Dendritic cell treated with granulocyte-macrophage colony-stimulating factor and Interleukin-4, amounts not matched to agents 40 ng/mL and 50 ng/mL, for 4 days (primary cell): Measurements from ENCODE around the gene POLR3H.

Experiments used
- H3K27ac Mint-ChIP-seq: one replicate; pipeline ENCODE4 v1.8.0; 2022; ENCODE audit warnings: mild to moderate bottlenecking, mixed read lengths
- H3K27me3 Mint-ChIP-seq: one replicate; pipeline ENCODE4 v1.8.0; 2022; ENCODE audit warnings: mild to moderate bottlenecking, mixed read lengths
- H3K36me3 Mint-ChIP-seq: one replicate; pipeline ENCODE4 v1.8.0; 2022; ENCODE audit warnings: low read depth, mixed read lengths
- H3K4me1 Mint-ChIP-seq: one replicate; pipeline ENCODE4 v1.8.0; 2022; ENCODE audit warnings: low read depth, mixed read lengths
- H3K4me3 Mint-ChIP-seq: one replicate; pipeline ENCODE4 v1.8.0; 2022; ENCODE audit warnings: mild to moderate bottlenecking, moderate library complexity, mixed read lengths
- H3K9me3 Mint-ChIP-seq: one replicate; pipeline ENCODE4 v1.8.0; 2022; ENCODE audit warnings: mixed read lengths
- intact Hi-C: fragments of 100-400 bp; cut with micrococcal nuclease; formaldehyde crosslinking; loops from one replicate; pipeline ENCODE4 v1.15.0; 2022

POLR3H gene

DNA sequence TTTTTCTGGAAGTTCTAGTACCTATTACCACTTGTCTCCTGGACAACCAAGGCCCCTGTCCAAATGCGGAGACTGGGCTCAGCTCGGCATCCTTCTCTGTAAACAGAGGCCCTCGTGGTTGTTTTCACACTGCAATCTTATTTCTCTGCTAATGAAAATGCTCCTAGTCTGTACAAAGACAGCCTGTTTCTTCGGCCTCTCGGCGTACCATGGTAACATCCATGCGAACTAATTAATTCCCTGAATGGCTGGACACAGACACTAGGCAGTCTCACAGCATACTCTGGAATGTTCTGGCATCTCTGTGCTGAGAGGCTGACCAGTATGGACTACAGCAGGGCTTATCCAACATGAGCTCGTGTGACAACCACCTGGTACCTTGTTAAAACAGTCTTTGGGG, 5.7 kb downstream of the POLR3H start:
- H3K4me1 Mint-ChIP-seq: peaks cover 30% of the 10 kb centered on the region
- intact Hi-C loops: no loop called here
- H3K9me3 Mint-ChIP-seq: no peaks in the 10 kb centered on the region
- peaks cover 78% of the 10 kb centered on the region for H3K36me3 Mint-ChIP-seq
- no peaks in the 10 kb centered on the region for H3K27me3 Mint-ChIP-seq
- H3K27ac Mint-ChIP-seq: no peak overlapping the region
- H3K4me3 Mint-ChIP-seq: no peak overlapping the region

- H3K36me3 Mint-ChIP-seq: peaks cover 84% of the 10 kb centered on the region
- no peak overlapping the region for H3K4me3 Mint-ChIP-seq
- H3K4me1 Mint-ChIP-seq: peaks cover 16% of the 10 kb centered on the region
- no peaks in the 10 kb centered on the region for H3K27me3 Mint-ChIP-seq
- intact Hi-C loops: no loop called here
- H3K27ac Mint-ChIP-seq: peak overlapping the region; percentile 53
- no peaks in the 10 kb centered on the region for H3K9me3 Mint-ChIP-seq
These were observed 7.1 kb downstream of the POLR3H start for GRCh38 chr22:41537203-41537602.

GRCh38 chr22:41535244-41535643, 9.0 kb downstream of the POLR3H start:
- no peaks in the 10 kb centered on the region for H3K9me3 Mint-ChIP-seq
- peaks cover 5% of the 10 kb centered on the region for H3K4me1 Mint-ChIP-seq
- no peak overlapping the region for H3K4me3 Mint-ChIP-seq
- peaks cover 89% of the 10 kb centered on the region for H3K36me3 Mint-ChIP-seq
- H3K27ac Mint-ChIP-seq: peak overlapping the region; percentile 7
- intact Hi-C loops: no loop called here
- H3K27me3 Mint-ChIP-seq: no peaks in the 10 kb centered on the region

DNA sequence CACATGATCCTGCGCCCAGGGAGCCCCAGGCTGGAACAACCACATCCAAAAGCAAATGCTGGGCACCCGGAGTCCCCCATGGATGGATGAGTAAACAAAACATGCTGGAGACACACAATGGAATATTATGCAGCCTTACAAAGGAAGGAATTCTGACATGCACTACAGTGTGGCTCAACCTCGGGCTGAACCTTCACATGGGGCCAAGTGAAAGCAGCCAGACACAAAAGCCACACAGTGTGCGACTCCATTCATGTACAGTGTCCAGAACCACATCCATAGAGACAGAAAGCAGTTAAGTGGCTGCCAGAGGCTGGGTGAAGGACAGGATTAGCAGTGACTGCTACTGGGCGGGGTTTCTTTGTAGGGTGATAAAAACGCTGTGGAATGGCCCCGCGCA, 10.1 kb downstream of the POLR3H start:
- Mint-ChIP-seq H3K9me3 (no peaks in the 10 kb centered on the region), H3K27ac (no peak overlapping the region), H3K36me3 (peaks cover 89% of the 10 kb centered on the region), H3K4me1 (peaks cover 5% of the 10 kb centered on the region), H3K4me3 (no peak overlapping the region), H3K27me3 (no peaks in the 10 kb centered on the region)
- intact Hi-C loops: no loop called here

- H3K36me3 Mint-ChIP-seq: peaks cover 89% of the 10 kb centered on the region
- no peaks in the 10 kb centered on the region for H3K27me3 Mint-ChIP-seq
- intact Hi-C loops: no loop called here
- no peak overlapping the region for H3K4me3 Mint-ChIP-seq
- H3K9me3 Mint-ChIP-seq: no peaks in the 10 kb centered on the region
- H3K4me1 Mint-ChIP-seq: peaks cover 5% of the 10 kb centered on the region
- no peak overlapping the region for H3K27ac Mint-ChIP-seq
These were observed 11.1 kb downstream of the POLR3H start for GRCh38 chr22:41532908-41533825.

GRCh38 chr22:41531715-41532477, 12.4 kb downstream of the POLR3H start:
- H3K27ac Mint-ChIP-seq: no peak overlapping the region
- H3K9me3 Mint-ChIP-seq: no peaks in the 10 kb centered on the region
- H3K4me1 Mint-ChIP-seq: peaks cover 5% of the 10 kb centered on the region
- intact Hi-C loops: no loop called here
- no peak overlapping the region for H3K4me3 Mint-ChIP-seq
- H3K27me3 Mint-ChIP-seq: no peaks in the 10 kb centered on the region
- H3K36me3 Mint-ChIP-seq: peaks cover 89% of the 10 kb centered on the region

DNA sequence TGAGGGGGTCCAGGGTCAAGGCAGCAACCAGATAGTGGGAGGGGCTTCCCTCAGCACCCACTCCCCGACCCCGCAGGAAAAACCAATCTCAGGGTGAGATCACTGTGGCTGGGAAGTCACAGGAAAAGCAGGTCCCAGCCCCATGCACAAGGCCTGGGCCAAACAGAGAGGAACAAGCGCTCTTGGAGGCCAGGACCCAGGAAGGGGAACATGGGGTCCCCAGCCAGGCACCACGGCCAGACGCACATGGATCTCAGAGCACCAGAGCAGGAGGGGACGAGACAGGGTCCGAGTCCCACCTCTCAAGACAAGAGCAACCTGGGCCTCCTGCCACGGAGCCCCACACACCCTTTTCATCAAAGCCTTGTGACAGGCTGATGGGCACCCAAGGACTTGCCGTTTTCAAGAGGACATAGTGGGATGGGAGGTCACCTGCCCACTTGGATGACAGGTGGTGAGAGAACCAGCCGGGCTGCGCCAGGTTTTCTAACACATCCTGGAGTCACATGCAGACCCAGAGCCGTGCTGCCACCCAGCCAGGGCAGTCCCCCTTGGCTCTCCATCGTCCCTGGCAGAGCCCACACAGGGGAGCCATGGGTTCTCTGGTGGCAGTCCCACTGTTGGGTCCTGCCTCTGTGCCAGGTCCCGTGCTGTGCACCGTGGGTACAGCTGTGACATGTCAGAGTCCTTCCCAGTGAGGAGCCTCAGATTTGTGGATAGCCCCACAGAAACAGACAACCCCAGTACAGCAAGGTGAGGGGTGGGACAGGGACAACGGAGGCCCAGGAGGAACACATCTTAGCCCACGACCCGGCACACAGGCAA, 13.2 kb downstream of the POLR3H start:
- Mint-ChIP-seq H3K4me1 (peaks cover 10% of the 10 kb centered on the region), H3K36me3 (peaks cover 95% of the 10 kb centered on the region), H3K27me3 (no peaks in the 10 kb centered on the region), H3K9me3 (no peaks in the 10 kb centered on the region), H3K27ac (peak overlapping the region; percentile 20), H3K4me3 (no peak overlapping the region)
- intact Hi-C loops: no loop called here

DNA sequence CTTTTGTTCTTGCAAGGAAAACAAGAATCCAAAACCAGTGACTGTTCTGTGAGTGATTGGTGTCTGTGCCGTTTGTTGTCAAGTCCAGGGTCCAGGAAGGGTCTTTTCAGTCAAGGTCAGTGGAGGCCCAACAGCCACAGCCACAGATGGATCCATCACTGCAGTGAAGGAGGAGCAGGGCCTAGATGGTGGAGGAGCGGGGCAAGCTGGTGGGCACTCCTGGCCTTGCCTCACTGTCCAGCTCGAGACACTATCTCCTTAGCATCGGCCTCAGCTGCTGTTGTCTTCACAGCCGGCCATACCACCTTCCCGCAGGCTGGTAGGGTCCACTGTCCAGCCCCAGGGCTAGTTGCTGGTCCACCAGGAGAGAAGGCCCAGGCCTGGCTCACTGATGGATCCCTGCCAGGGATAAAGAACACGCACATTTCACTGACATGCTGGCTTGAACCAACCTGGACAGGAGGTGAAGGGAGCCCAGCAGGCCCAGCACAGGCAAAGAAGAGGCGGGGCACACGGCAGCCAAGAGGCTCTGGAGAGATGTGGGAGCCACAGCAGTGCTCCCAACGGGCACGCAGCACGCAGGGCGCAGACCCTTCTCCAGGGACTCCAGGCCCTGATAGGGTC, 15.2 kb downstream of the POLR3H start:
- peak overlapping the region; percentile 11 for H3K27ac Mint-ChIP-seq
- peaks cover 27% of the 10 kb centered on the region for H3K4me1 Mint-ChIP-seq
- no peak overlapping the region for H3K4me3 Mint-ChIP-seq
- intact Hi-C loops: no loop called here
- H3K27me3 Mint-ChIP-seq: no peaks in the 10 kb centered on the region
- H3K36me3 Mint-ChIP-seq: peaks cover 100% of the 10 kb centered on the region
- H3K9me3 Mint-ChIP-seq: no peaks in the 10 kb centered on the region

- H3K27me3 Mint-ChIP-seq: no peaks in the 10 kb centered on the region
- peaks cover 100% of the 10 kb centered on the region for H3K36me3 Mint-ChIP-seq
- H3K4me1 Mint-ChIP-seq: peaks cover 28% of the 10 kb centered on the region
- intact Hi-C loops: no loop called here
- no peak overlapping the region for H3K4me3 Mint-ChIP-seq
- H3K9me3 Mint-ChIP-seq: no peaks in the 10 kb centered on the region
- H3K27ac Mint-ChIP-seq: peak overlapping the region; percentile 11
These were observed 16.0 kb downstream of the POLR3H start for GRCh38 chr22:41528132-41528766.

GRCh38 chr22:41526830-41527799, 17.2 kb downstream of the POLR3H start:
- Mint-ChIP-seq H3K36me3 (peaks cover 100% of the 10 kb centered on the region), H3K4me3 (no peak overlapping the region)

GRCh38 chr22:41526226-41526829, 17.9 kb downstream of the POLR3H start:
- H3K4me1 Mint-ChIP-seq: peaks cover 28% of the 10 kb centered on the region
- no peaks in the 10 kb centered on the region for H3K9me3 Mint-ChIP-seq
- H3K36me3 Mint-ChIP-seq: peaks cover 99% of the 10 kb centered on the region
- H3K4me3 Mint-ChIP-seq: no peak overlapping the region
- no peaks in the 10 kb centered on the region for H3K27me3 Mint-ChIP-seq
- peak overlapping the region; percentile 23 for H3K27ac Mint-ChIP-seq
- intact Hi-C loops: loop anchor here (2.0 kb wide), 1 partner anchor 122 kb away; no protein-coding TSS in a partner anchor

More at GRCh38 chr22:41526830-41527799, 17.2 kb downstream of the POLR3H start:
- H3K27ac Mint-ChIP-seq: no peak overlapping the region
- H3K27me3 Mint-ChIP-seq: no peaks in the 10 kb centered on the region
- H3K4me1 Mint-ChIP-seq: peaks cover 28% of the 10 kb centered on the region
- intact Hi-C loops: loop anchor here (2.0 kb wide), 1 partner anchor 122 kb away; no protein-coding TSS in a partner anchor
- no peaks in the 10 kb centered on the region for H3K9me3 Mint-ChIP-seq
